Hepatocyte (in vitro differentiated cells): ENCODE data around the gene GPR141. TPM values are rescaled to one million over a fixed set of nuclear protein-coding genes. Genes with fewer than 3 reads are reported as not detected.

Experiments used
- DNase-seq: peaks from one replicate; pipeline ENCODE4 v3.0.0-alpha.2; 2016; ENCODE audit warnings: low spot score
- H2AFZ ChIP-seq: fragments of 200-600 bp; sonication (generic); 2 replicates; pipeline ENCODE4 v1.6.0; 2016; ENCODE audit warnings: antibody characterized with exemption, mild to moderate bottlenecking
- H3K27ac ChIP-seq: fragments of 200-600 bp; sonication (generic); 2 replicates; pipeline ENCODE4 v1.5.1; 2016; ENCODE audit warnings: mild to moderate bottlenecking
- H3K27me3 ChIP-seq: fragments of 200-600 bp; sonication (generic); 2 replicates; pipeline ENCODE4 v1.6.1; 2016
- H3K36me3 ChIP-seq: fragments of 200-600 bp; sonication (generic); replicated peaks from 2 replicates; pipeline ENCODE4 v1.5.1; 2016; ENCODE audit warnings: low read depth; ENCODE audit not compliant: insufficient read depth
- H3K4me1 ChIP-seq: fragments of 200-600 bp; sonication (generic); 2 replicates; pipeline ENCODE4 v1.5.1; 2016; ENCODE audit warnings: mild to moderate bottlenecking, moderate library complexity; ENCODE audit not compliant: insufficient read depth
- H3K4me2 ChIP-seq: fragments of 200-600 bp; sonication (generic); 2 replicates; pipeline ENCODE4 v1.6.0; 2016
- H3K4me3 ChIP-seq: fragments of 200-600 bp; sonication (generic); 2 replicates; pipeline ENCODE4 v1.5.1; 2016; ENCODE audit warnings: mild to moderate bottlenecking
- H3K79me2 ChIP-seq: fragments of 200-600 bp; sonication (generic); 2 replicates; pipeline ENCODE4 v1.6.0; 2017; ENCODE audit warnings: mild to moderate bottlenecking
- H3K9me2 ChIP-seq: fragments of 200-600 bp; sonication (generic); replicated peaks from 2 replicates; pipeline ENCODE4 v1.6.0; 2017; ENCODE audit warnings: mild to moderate bottlenecking; ENCODE audit not compliant: insufficient read depth
- H3K9me3 ChIP-seq: fragments of 200-600 bp; sonication (generic); 2 replicates; pipeline ENCODE4 v1.5.1; 2016; ENCODE audit warnings: low read depth, mild to moderate bottlenecking
- H4K20me1 ChIP-seq: fragments of 200-600 bp; sonication (generic); 2 replicates; pipeline ENCODE4 v1.6.0; 2016; ENCODE audit warnings: mild to moderate bottlenecking; ENCODE audit not compliant: insufficient read depth, poor library complexity, severe bottlenecking
- EZH2 ChIP-seq: fragments of 200-600 bp; sonication (generic); IDR thresholded peaks from 2 replicates; pipeline ENCODE4 v1.6.1; 2016; ENCODE audit warnings: antibody characterized with exemption, mild to moderate bottlenecking, borderline replicate concordance
- EZH2phosphoT487 ChIP-seq: fragments of 200-600 bp; sonication (generic); IDR thresholded peaks from one replicate; pipeline ENCODE4 v1.6.1; 2018; ENCODE audit warnings: antibody characterized with exemption, mild to moderate bottlenecking, low read depth, moderate library complexity; ENCODE audit not compliant: unreplicated experiment, severe bottlenecking
- WGBS: methylation state at CpG from one replicate; pipeline ENCODE4 v1.1.6; 2016; ENCODE audit warnings: low lambda C conversion rate; ENCODE audit errors: missing lambda C conversion rate; 5-methylcytosine and 5-hydroxymethylcytosine counted together
- polyA plus RNA-seq: library from polyadenylated mRNA; unstranded; fragments of >200 nt; fragmentation: Nextera tagmentation; extraction: Ambion mirVana; gene quantifications from 2 replicates; pipeline ENCODE4 v1.2.1, GENCODE V29; 2016
- total RNA-seq: library from RNA; depleted of rRNA; stranded (reverse); fragments of >200 nt; gene quantifications from 2 replicates; pipeline ENCODE4 v1.2.3, GENCODE V29; 2014
- TF ChIP-seq, protein P1 (sequence below): fragments of 200-600 bp; sonication (generic); IDR thresholded peaks from 2 replicates; pipeline ENCODE4 v1.5.1; 2016; ENCODE audit warnings: antibody characterized with exemption, mild to moderate bottlenecking; ENCODE audit not compliant: poor library complexity

Gene GPR141
- total and polyA plus RNA-seq, 2 experiments from 2014 or later = not detected

DNA sequence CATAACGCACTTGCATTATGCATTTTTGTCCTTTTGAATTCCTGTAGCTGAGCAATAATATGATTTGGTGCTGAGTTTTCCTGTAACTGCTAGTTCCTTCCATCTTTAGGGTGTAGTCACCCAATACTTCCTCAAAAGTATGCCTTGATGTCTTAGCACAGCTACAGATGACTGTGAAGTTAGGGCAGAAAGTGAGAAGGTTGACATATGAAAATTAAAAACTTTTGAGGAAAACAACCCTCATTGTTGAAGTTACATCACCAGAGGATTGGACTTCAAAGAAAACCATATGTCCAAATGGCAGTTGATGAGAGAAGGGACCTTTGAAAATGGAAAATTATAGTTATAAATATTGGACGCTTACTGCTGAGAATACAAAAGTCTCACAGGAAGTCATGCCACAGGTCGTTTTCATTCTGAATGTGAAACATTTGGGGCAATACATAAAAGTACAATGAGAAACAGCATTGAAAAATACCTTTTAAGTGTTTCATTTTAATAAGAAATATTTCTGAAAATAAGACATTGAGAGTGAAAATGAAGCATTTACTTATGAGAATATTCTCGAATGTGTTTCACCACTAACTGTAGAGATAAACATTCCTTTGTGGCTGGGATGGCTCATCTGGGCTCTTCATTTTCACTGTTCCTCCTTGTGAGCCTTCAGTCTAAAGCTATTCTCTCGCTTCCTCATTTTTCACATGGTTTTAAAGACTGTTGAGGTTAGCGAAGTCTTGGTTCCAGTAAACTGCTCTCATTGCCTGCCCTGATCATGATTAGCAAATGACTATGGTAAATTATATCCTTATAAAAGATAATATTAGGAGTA lies 103.4 kb downstream of the GPR141 start:
- Histone ChIP-seq H4K20me1 (no peaks in the 10 kb centered on the region), H3K27me3 (no peaks in the 10 kb centered on the region), H3K4me2 (no peak overlapping the region), H3K4me3 (no peak overlapping the region), H2AFZ (no peak overlapping the region), H3K9me3 (no peaks in the 10 kb centered on the region), H3K36me3 (no peaks in the 10 kb centered on the region), H3K79me2 (no peaks in the 10 kb centered on the region), H3K4me1 (no peaks in the 10 kb centered on the region), H3K9me2 (no peaks in the 10 kb centered on the region), H3K27ac (no peak overlapping the region)
- TF ChIP-seq, protein P1, sequence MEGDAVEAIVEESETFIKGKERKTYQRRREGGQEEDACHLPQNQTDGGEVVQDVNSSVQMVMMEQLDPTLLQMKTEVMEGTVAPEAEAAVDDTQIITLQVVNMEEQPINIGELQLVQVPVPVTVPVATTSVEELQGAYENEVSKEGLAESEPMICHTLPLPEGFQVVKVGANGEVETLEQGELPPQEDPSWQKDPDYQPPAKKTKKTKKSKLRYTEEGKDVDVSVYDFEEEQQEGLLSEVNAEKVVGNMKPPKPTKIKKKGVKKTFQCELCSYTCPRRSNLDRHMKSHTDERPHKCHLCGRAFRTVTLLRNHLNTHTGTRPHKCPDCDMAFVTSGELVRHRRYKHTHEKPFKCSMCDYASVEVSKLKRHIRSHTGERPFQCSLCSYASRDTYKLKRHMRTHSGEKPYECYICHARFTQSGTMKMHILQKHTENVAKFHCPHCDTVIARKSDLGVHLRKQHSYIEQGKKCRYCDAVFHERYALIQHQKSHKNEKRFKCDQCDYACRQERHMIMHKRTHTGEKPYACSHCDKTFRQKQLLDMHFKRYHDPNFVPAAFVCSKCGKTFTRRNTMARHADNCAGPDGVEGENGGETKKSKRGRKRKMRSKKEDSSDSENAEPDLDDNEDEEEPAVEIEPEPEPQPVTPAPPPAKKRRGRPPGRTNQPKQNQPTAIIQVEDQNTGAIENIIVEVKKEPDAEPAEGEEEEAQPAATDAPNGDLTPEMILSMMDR = no peak
- no peak for TF ChIP-seq EZH2phosphoT487
- no peak for TF ChIP-seq EZH2
- WGBS = 84% methylated on average over 6 of the region's 6 CpGs
- DNase-seq = no peak

Other genes starting within 250 kb of the GPR141 start
- 15.3 and 28.7 TPM in 2 replicates for gene ELMO1, start 234.9 kb upstream of the GPR141 start, total RNA-seq
- 19.7 and 26.0 TPM in 2 replicates for gene ELMO1, start 234.9 kb upstream of the GPR141 start, polyA plus RNA-seq
- gene NME8, start 164.8 kb downstream of the GPR141 start, total RNA-seq = not detected in 2 replicates
- gene NME8, start 164.8 kb downstream of the GPR141 start, polyA plus RNA-seq = 0.23 TPM in 1 of 2 replicates, not detected in the other
- gene SFRP4, start 233.1 kb downstream of the GPR141 start, total RNA-seq = 1.1 and 1.8 TPM in 2 replicates
- gene SFRP4, start 233.1 kb downstream of the GPR141 start, polyA plus RNA-seq = 1.2 and 1.3 TPM in 2 replicates
- gene EPDR1, start 236.9 kb downstream of the GPR141 start, total RNA-seq = 9.6 and 12.2 TPM in 2 replicates
- 3.7 and 6.8 TPM in 2 replicates for gene EPDR1, start 236.9 kb downstream of the GPR141 start, polyA plus RNA-seq